ENCODE results near the gene COL28A1.

DNA sequence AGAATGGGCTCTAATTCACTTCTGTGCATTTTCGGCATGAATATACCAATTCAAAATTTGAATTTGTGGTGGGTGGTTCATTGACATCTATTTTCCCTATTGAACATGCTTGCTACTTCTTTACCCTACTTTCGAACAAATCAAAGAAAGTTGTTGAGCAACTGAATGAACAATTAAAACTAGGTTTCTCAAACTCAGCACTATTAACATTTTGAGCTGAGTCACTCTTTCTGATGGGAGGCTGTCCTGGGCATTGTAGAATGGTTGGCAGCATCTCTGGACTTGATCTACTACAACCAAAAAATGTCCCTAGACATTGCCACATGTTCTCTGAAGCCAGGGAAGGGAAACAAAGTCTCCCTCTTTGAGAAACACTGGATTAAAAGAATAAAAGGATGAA, 116.7 kb downstream of the COL28A1 start:
- TF ChIP-seq, protein P1, sequence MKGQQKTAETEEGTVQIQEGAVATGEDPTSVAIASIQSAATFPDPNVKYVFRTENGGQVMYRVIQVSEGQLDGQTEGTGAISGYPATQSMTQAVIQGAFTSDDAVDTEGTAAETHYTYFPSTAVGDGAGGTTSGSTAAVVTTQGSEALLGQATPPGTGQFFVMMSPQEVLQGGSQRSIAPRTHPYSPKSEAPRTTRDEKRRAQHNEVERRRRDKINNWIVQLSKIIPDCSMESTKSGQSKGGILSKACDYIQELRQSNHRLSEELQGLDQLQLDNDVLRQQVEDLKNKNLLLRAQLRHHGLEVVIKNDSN (CRISPR knock-in tag; IDR thresholded peaks at IDR 0.05): no peak
- TF ChIP-seq, protein P2, sequence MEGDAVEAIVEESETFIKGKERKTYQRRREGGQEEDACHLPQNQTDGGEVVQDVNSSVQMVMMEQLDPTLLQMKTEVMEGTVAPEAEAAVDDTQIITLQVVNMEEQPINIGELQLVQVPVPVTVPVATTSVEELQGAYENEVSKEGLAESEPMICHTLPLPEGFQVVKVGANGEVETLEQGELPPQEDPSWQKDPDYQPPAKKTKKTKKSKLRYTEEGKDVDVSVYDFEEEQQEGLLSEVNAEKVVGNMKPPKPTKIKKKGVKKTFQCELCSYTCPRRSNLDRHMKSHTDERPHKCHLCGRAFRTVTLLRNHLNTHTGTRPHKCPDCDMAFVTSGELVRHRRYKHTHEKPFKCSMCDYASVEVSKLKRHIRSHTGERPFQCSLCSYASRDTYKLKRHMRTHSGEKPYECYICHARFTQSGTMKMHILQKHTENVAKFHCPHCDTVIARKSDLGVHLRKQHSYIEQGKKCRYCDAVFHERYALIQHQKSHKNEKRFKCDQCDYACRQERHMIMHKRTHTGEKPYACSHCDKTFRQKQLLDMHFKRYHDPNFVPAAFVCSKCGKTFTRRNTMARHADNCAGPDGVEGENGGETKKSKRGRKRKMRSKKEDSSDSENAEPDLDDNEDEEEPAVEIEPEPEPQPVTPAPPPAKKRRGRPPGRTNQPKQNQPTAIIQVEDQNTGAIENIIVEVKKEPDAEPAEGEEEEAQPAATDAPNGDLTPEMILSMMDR (IDR thresholded peaks at IDR 0.05): no peak
- no peak for TF ChIP-seq NFE2L1 (CRISPR knock-in tag; IDR thresholded peaks at IDR 0.05)
- TF ChIP-seq ZNF671 (CRISPR knock-in tag; IDR thresholded peaks at IDR 0.05): no peak
- no peak for TF ChIP-seq IRF2 (CRISPR knock-in tag; IDR thresholded peaks at IDR 0.05; ENCODE audit: borderline replicate concordance, low read depth)
- TF ChIP-seq, protein P3, sequence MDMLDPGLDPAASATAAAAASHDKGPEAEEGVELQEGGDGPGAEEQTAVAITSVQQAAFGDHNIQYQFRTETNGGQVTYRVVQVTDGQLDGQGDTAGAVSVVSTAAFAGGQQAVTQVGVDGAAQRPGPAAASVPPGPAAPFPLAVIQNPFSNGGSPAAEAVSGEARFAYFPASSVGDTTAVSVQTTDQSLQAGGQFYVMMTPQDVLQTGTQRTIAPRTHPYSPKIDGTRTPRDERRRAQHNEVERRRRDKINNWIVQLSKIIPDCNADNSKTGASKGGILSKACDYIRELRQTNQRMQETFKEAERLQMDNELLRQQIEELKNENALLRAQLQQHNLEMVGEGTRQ (CRISPR knock-in tag; IDR thresholded peaks at IDR 0.05): no peak
- TF ChIP-seq JUN (CRISPR knock-in tag; IDR thresholded peaks at IDR 0.05): no peak
- no peak for TF ChIP-seq GABPB1 (CRISPR knock-in tag; IDR thresholded peaks at IDR 0.05)
- TF ChIP-seq, protein P4, sequence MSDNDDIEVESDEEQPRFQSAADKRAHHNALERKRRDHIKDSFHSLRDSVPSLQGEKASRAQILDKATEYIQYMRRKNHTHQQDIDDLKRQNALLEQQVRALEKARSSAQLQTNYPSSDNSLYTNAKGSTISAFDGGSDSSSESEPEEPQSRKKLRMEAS (CRISPR knock-in tag; IDR thresholded peaks at IDR 0.05): no peak
- no peak for TF ChIP-seq ESRRA (CRISPR knock-in tag; IDR thresholded peaks at IDR 0.05; ENCODE audit: borderline replicate concordance)
- no peak for TF ChIP-seq ETV6 (CRISPR knock-in tag; IDR thresholded peaks at IDR 0.05)
- TF ChIP-seq, protein P5, sequence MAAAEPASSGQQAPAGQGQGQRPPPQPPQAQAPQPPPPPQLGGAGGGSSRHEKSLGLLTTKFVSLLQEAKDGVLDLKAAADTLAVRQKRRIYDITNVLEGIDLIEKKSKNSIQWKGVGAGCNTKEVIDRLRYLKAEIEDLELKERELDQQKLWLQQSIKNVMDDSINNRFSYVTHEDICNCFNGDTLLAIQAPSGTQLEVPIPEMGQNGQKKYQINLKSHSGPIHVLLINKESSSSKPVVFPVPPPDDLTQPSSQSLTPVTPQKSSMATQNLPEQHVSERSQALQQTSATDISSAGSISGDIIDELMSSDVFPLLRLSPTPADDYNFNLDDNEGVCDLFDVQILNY (CRISPR knock-in tag; IDR thresholded peaks at IDR 0.05): no peak
